HEK293T (cell line): ENCODE measurements around the gene YAF2.
"Not testable (repeated sequence)": the region's sequence is repeated elsewhere in the genome, so short reads cannot be mapped to it uniquely, and the experiment has no call there.

Experiments
- LEF1 ChIP-seq: fragments of 450-650 bp; IDR thresholded peaks from 2 replicates; pipeline ENCODE4 v1.6.1; 2017; ENCODE audit warnings: mild to moderate bottlenecking, borderline replicate concordance
- SP1 ChIP-seq: fragments of 450-650 bp; IDR thresholded peaks from 2 replicates; pipeline ENCODE4 v1.6.1; 2017

- not testable (repeated sequence) for TF ChIP-seq SP1, LEF1
Observed at GRCh38 chr12:42215759-42216158, 22.3 kb downstream of the YAF2 start.
